T-helper 2 cell treated with Interferon-gamma antibody and Interleukin-4, amounts not matched to agents 5 μg/mL and 100 μg/mL, for 36 hours (primary cell): ENCODE measurements around the gene ATG2A.

Source experiments
- DNase-seq: peaks from one replicate; pipeline ENCODE4 v3.0.0; 2021; ENCODE audit warnings: low spot score
- H3K27ac Mint-ChIP-seq: one replicate; pipeline ENCODE4 v1.8.0; 2021; ENCODE audit warnings: mild to moderate bottlenecking, mixed read lengths
- H3K27me3 Mint-ChIP-seq: one replicate; pipeline ENCODE4 v1.8.0; 2021; ENCODE audit warnings: low read depth, mixed read lengths
- H3K36me3 Mint-ChIP-seq: one replicate; pipeline ENCODE4 v1.8.0; 2021; ENCODE audit warnings: low read depth, mixed read lengths
- H3K4me1 Mint-ChIP-seq: one replicate; pipeline ENCODE4 v1.8.0; 2021; ENCODE audit warnings: low read depth, mixed read lengths
- H3K4me3 Mint-ChIP-seq: one replicate; pipeline ENCODE4 v1.8.0; 2022; ENCODE audit warnings: mild to moderate bottlenecking, moderate library complexity, mixed read lengths
- H3K9me3 Mint-ChIP-seq: one replicate; pipeline ENCODE4 v1.8.0; 2021; ENCODE audit warnings: mixed read lengths

The ATG2A gene

GRCh38 chr11:64859542-64860414 lies 57.2 kb downstream of the ATG2A start:
- Mint-ChIP-seq H3K4me3 (peak overlapping the region; percentile 83), H3K36me3 (peaks cover 53% of the 10 kb centered on the region), H3K9me3 (no peaks in the 10 kb centered on the region), H3K4me1 (peaks cover 70% of the 10 kb centered on the region), H3K27ac (peak overlapping the region; percentile 97), H3K27me3 (no peaks in the 10 kb centered on the region)
- peak; percentile 80 for DNase-seq

- peak overlapping the region; percentile 83 for H3K4me3 Mint-ChIP-seq
- no peaks in the 10 kb centered on the region for H3K27me3 Mint-ChIP-seq
- DNase-seq: peak; percentile 63
- H3K27ac Mint-ChIP-seq: peak overlapping the region; percentile 97
- peaks cover 60% of the 10 kb centered on the region for H3K36me3 Mint-ChIP-seq
- H3K9me3 Mint-ChIP-seq: no peaks in the 10 kb centered on the region
- peaks cover 69% of the 10 kb centered on the region for H3K4me1 Mint-ChIP-seq
These were observed 58.3 kb downstream of the ATG2A start for GRCh38 chr11:64858467-64859263.

- no peaks in the 10 kb centered on the region for H3K9me3 Mint-ChIP-seq
These were observed 59.5 kb downstream of the ATG2A start for GRCh38 chr11:64857485-64857884.

GRCh38 chr11:64856382-64857227 lies 60.4 kb downstream of the ATG2A start:
- peak; percentile 76 for DNase-seq
- Mint-ChIP-seq H3K27ac (peak overlapping the region; percentile 84), H3K4me3 (peak overlapping the region; percentile 53), H3K9me3 (no peaks in the 10 kb centered on the region), H3K27me3 (no peaks in the 10 kb centered on the region), H3K4me1 (peaks cover 72% of the 10 kb centered on the region), H3K36me3 (peaks cover 68% of the 10 kb centered on the region)

More at GRCh38 chr11:64857485-64857884, 59.5 kb downstream of the ATG2A start:
- H3K27ac Mint-ChIP-seq: peak overlapping the region; percentile 69
- peak overlapping the region; percentile 42 for H3K4me3 Mint-ChIP-seq
- peaks cover 67% of the 10 kb centered on the region for H3K36me3 Mint-ChIP-seq
- H3K27me3 Mint-ChIP-seq: no peaks in the 10 kb centered on the region
- H3K4me1 Mint-ChIP-seq: peaks cover 70% of the 10 kb centered on the region
- DNase-seq: no peak

DNA sequence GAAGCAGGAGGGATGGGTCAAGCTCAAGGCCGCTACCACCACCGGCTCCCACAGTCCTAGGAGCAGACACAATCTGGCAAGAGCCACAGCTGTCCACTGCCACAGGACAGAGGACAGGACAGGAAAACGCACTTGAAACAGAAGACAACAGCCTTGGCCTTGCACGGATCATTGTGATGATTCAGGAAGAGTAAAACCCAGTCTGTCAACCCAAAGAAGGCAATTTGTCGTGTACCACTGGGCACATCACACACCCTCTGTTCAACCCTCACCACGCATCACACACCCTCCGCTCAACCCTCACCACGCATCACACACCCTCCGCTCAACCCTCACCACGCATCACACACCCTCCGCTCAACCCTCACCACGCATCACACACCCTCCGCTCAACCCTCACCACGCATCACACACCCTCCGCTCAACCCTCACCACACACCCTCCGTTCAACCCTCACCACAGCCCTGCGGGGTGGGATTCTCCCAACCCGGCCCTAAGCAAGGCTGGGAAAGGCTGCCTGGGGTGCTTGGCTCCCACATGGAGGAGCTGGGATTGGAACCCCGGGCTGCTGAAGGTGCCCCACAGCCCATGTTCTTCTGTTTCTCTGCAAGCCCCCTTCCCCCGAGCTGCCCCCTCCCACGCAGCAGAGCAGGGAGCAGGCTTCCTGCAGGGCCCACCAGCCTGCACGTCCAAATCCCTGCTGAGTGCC lies 61.3 kb downstream of the ATG2A start:
- H3K27ac Mint-ChIP-seq: peak overlapping the region; percentile 84
- peak overlapping the region; percentile 59 for H3K4me3 Mint-ChIP-seq
- no peak for DNase-seq
- peaks cover 66% of the 10 kb centered on the region for H3K36me3 Mint-ChIP-seq
- peaks cover 71% of the 10 kb centered on the region for H3K4me1 Mint-ChIP-seq
- H3K27me3 Mint-ChIP-seq: no peaks in the 10 kb centered on the region
- H3K9me3 Mint-ChIP-seq: no peaks in the 10 kb centered on the region

DNA sequence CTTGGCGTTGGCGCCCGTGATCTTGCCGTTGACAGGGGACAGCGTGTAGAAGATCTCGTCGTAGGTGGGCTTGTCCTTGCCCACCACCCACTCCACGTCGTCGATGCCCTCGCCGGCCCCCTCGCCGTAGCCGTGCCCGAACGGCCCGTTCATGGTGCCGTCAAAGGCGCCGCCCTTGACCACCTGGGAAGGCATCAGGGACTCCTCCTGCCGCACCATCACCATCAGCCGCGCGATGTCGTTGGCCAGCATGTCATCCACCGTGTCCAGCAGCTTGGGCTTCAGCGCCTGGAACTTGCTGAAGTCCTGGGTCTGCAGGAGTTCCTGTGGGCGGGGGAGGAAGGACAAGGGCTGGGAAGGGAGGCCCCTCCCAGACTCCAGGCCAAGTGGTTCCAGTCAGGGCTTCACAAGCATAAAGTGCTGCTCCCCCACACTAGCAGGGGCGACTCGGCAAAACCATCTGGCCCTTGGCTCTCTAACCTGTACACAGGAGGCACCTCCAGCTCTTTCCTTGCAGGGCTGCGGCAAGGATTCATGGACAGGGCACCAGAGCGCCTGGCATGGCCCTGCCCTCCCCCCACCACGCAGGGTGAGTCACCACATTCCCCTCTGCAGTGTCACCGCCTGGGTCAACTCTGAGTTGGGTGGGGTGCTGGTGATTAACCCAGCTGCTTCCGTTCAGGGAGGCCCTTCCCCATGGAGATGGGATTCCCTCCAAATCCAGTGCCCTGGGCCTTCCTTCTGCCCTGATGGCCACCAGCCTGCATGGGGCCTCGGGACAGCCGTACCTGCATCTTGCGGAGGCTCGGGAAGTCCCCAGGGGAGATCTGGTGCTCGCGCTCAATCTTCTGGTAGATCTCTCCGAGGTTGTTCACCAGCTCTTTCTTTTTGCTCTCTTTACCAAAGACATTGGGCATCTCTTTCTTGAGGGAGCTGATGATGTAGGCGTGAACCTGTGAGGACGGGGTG lies 62.2 kb downstream of the ATG2A start:
- H3K4me1 Mint-ChIP-seq: peaks cover 66% of the 10 kb centered on the region

DNA sequence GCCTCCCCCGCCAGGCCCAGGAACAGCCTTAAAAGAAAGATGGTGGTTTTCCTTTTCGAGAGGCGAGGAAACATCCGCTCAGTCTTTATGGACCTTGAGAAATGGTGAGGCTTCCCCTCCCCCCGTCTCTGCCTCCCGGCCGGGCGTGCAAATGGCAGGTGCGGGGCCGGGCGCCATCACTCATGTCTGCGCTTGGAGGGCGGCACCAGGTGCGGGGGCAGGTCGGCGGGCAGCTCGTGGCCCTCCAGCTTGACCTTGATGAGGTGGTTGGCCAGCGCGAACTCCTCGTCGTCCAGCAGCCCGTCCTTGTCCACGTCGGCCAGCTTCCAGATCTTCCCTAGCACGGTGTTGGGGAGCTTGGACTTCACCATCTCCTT lies 62.9 kb downstream of the ATG2A start:
- peaks cover 53% of the 10 kb centered on the region for H3K36me3 Mint-ChIP-seq
- DNase-seq: no peak
- no peaks in the 10 kb centered on the region for H3K27me3 Mint-ChIP-seq
- H3K9me3 Mint-ChIP-seq: no peaks in the 10 kb centered on the region
- H3K4me3 Mint-ChIP-seq: peak overlapping the region; percentile 40
- H3K4me1 Mint-ChIP-seq: peaks cover 61% of the 10 kb centered on the region
- peak overlapping the region; percentile 36 for H3K27ac Mint-ChIP-seq

More for the DNA sequence above, 62.2 kb downstream of the ATG2A start:
- Mint-ChIP-seq H3K36me3 (peaks cover 60% of the 10 kb centered on the region), H3K9me3 (no peaks in the 10 kb centered on the region), H3K4me3 (peak overlapping the region; percentile 59), H3K27ac (peak overlapping the region; percentile 84), H3K27me3 (no peaks in the 10 kb centered on the region)
- DNase-seq: no peak

- Mint-ChIP-seq H3K27ac (peak overlapping the region; percentile 85), H3K36me3 (peaks cover 50% of the 10 kb centered on the region), H3K9me3 (no peaks in the 10 kb centered on the region), H3K4me3 (no peak overlapping the region), H3K4me1 (peaks cover 58% of the 10 kb centered on the region), H3K27me3 (no peaks in the 10 kb centered on the region)
- DNase-seq: no peak
These were observed 63.3 kb downstream of the ATG2A start for GRCh38 chr11:64853709-64854108.

DNA sequence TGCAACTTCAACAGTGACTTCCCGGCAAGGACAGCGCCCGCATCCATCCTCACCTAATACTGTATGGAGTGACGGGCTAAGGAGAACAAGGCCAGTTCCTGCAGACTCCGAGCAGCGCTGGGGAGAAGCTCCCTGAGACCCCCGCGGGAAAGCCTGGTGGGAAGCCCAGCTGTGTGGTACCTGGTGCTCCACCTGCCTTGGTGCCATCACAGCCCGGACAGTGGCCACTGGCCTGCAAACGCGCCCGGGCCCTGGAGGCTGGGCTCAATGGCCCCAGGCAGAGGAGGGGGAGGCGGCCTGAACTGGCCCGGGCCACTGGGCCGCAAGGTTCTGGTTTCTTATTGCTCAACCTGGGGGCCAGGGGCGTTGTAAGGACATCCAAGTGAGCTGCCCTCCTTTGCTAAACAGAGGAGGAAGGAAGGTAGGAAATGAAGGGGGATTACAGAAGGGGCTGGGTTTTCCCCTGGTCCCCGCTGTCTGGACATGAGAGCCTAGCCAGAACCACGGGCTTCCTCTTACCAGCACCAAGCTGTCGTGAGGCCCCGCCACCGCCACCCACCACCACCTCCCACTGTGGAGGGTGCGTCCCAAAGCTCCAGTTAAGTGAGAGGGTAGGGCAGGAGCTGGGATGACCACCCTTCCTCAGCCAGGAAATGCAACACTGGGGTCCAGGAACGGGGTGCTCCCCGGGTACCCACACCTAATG lies 64.1 kb downstream of the ATG2A start:
- peaks cover 58% of the 10 kb centered on the region for H3K4me1 Mint-ChIP-seq
- DNase-seq: no peak
- H3K9me3 Mint-ChIP-seq: no peaks in the 10 kb centered on the region
- peaks cover 46% of the 10 kb centered on the region for H3K36me3 Mint-ChIP-seq
- peak overlapping the region; percentile 85 for H3K27ac Mint-ChIP-seq
- H3K4me3 Mint-ChIP-seq: peak overlapping the region; percentile 24
- H3K27me3 Mint-ChIP-seq: no peaks in the 10 kb centered on the region

- Mint-ChIP-seq H3K27me3 (no peaks in the 10 kb centered on the region), H3K9me3 (no peaks in the 10 kb centered on the region), H3K27ac (peak overlapping the region; percentile 85), H3K36me3 (peaks cover 42% of the 10 kb centered on the region), H3K4me1 (peaks cover 56% of the 10 kb centered on the region), H3K4me3 (peak overlapping the region; percentile 59)
- no peak for DNase-seq
These were observed 65.1 kb downstream of the ATG2A start for GRCh38 chr11:64851831-64852351.

GRCh38 chr11:64850979-64851567 lies 65.9 kb downstream of the ATG2A start:
- H3K27me3 Mint-ChIP-seq: no peaks in the 10 kb centered on the region
- peak overlapping the region; percentile 59 for H3K4me3 Mint-ChIP-seq
- DNase-seq: peak; percentile 63
- peaks cover 35% of the 10 kb centered on the region for H3K36me3 Mint-ChIP-seq
- peaks cover 51% of the 10 kb centered on the region for H3K4me1 Mint-ChIP-seq
- peak overlapping the region; percentile 85 for H3K27ac Mint-ChIP-seq
- H3K9me3 Mint-ChIP-seq: no peaks in the 10 kb centered on the region
